ENCODE data around the gene ABHD4.

DNA sequence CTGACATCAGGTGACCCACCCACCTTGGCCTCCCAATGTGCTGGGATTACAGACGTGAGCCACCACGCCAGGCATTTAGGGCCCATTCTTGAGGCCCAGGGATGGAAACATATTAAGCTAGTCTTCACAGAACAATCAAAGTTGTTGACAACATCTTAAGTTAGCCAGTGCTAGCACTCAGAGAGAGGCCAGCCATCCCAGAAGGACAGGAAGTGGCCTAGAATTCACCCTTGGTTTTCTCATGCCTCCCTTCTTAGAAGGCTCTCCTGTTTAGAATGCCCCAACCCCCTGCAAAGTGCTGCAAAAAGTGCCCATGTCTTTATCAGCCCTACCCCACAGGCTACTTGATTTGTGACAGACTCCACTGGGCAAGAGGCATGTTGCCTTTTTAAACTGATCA is 58.1 kb downstream of the ABHD4 start:
- TF ChIP-seq POLR2AphosphoS5 (IDR thresholded peaks at IDR 0.05; ENCODE audit: borderline replicate concordance, low read depth, low read length) (no peak), EZH2 (IDR thresholded peaks at IDR 0.05) (no peak), FOXP2 (optimal IDR thresholded peaks at IDR 0.05; ENCODE audit: control extremely low read depth, extremely low read length, insufficient read depth) (no peak)
